IMR-90 (cell line): ENCODE measurements around the gene CCT3. TPM values are rescaled to one million over a fixed set of nuclear protein-coding genes. Genes with fewer than 3 reads are reported as not detected.

ENCODE experiments used
- ATAC-seq: fragments of 200-7000 bp; cut with Tn5 transposase; 2 replicates; pipeline ENCODE4 v1.9.1; 2020; ENCODE audit warnings: low read depth, mild to moderate bottlenecking, moderate library complexity
- BruUV-seq: library from RNA; stranded (reverse); fragments of 400-500 nt; replicated peaks from 2 replicates; lab custom pipeline; 2021; lab: Mats Ljungman, UMichigan
- CTCF ChIA-PET: fragments of 300-600 bp; formaldehyde crosslinking; extraction: SDS; loops from one replicate; lab custom pipeline; 2021; ENCODE audit warnings: antibody characterized with exemption; lab: Yijun Ruan, JAX
- POLR2A ChIA-PET: fragments of 300-600 bp; sonication (Branson Sonifier 250); formaldehyde crosslinking; loops from one replicate; lab custom pipeline; 2022; ENCODE audit warnings: antibody characterized with exemption; ENCODE audit not compliant: unreplicated experiment; lab: Charles Lee
- DNase-seq: peaks from one replicate; pipeline ENCODE4 v3.0.0; 2013
- H2AFZ ChIP-seq: replicated peaks from 2 replicates; pipeline ENCODE3; 2013; ENCODE audit warnings: low read length, mild to moderate bottlenecking; ENCODE audit not compliant: poor library complexity
- H2AK5ac ChIP-seq: 2 replicates; pipeline ENCODE4 v1.6.1; 2013; ENCODE audit warnings: low read depth, low read length, inconsistent platforms
- H2AK9ac ChIP-seq: replicated peaks from 2 replicates; pipeline ENCODE3; 2013; ENCODE audit warnings: mild to moderate bottlenecking, low read depth, low read length, moderate library complexity; ENCODE audit not compliant: poor library complexity
- H2BK120ac ChIP-seq: 2 replicates; pipeline ENCODE4 v1.6.1; 2013; ENCODE audit warnings: low read depth, low read length, inconsistent platforms
- H2BK15ac ChIP-seq: 3 replicates; pipeline ENCODE4 v1.6.1; 2013; ENCODE audit warnings: low read depth, low read length, inconsistent platforms
- H2BK20ac ChIP-seq: 2 replicates; pipeline ENCODE4 v1.6.1; 2013; ENCODE audit warnings: low read depth, mild to moderate bottlenecking, inconsistent platforms, low read length, moderate library complexity
- H2BK5ac ChIP-seq: 2 replicates; pipeline ENCODE4 v1.6.1; 2013; ENCODE audit warnings: mild to moderate bottlenecking, low read depth, low read length, inconsistent platforms; ENCODE audit not compliant: poor library complexity, severe bottlenecking
- H3K14ac ChIP-seq: replicated peaks from 2 replicates; pipeline ENCODE4 v1.6.1; 2013; ENCODE audit warnings: low read depth, low read length, inconsistent platforms
- H3K18ac ChIP-seq: 2 replicates; pipeline ENCODE4 v1.6.1; 2013; ENCODE audit warnings: low read depth, low read length, control low read depth
- H3K23ac ChIP-seq: 2 replicates; pipeline ENCODE4 v1.6.1; 2013; ENCODE audit warnings: low read depth, low read length, inconsistent platforms
- H3K27ac ChIP-seq: 2 replicates; pipeline ENCODE4 v1.5.1; 2013; ENCODE audit warnings: mild to moderate bottlenecking, control low read depth, low read length; ENCODE audit not compliant: insufficient read depth
- H3K27me3 ChIP-seq: 2 replicates; pipeline ENCODE4 v1.6.1; 2013; ENCODE audit warnings: low read length; ENCODE audit not compliant: control insufficient read depth, insufficient read depth
- H3K36me3 ChIP-seq: 2 replicates; pipeline ENCODE4 v1.6.1; 2013; ENCODE audit warnings: low read length, mixed read lengths; ENCODE audit not compliant: control insufficient read depth, insufficient read depth
- H3K4ac ChIP-seq: 2 replicates; pipeline ENCODE4 v1.6.1; 2013; ENCODE audit warnings: low read depth, low read length, inconsistent platforms
- H3K4me1 ChIP-seq: 2 replicates; pipeline ENCODE4 v1.6.1; 2013; ENCODE audit warnings: low read length, mixed read lengths; ENCODE audit not compliant: control insufficient read depth, insufficient read depth
- H3K4me2 ChIP-seq: 2 replicates; pipeline ENCODE4 v1.6.1; 2013; ENCODE audit warnings: low read depth, mild to moderate bottlenecking, control low read depth, low read length, moderate library complexity
- H3K4me3 ChIP-seq: 2 replicates; pipeline ENCODE4 v1.5.1; 2013; ENCODE audit warnings: low read depth, mild to moderate bottlenecking, control low read depth, low read length, moderate library complexity; ENCODE audit not compliant: insufficient read depth
- H3K56ac ChIP-seq: 2 replicates; pipeline ENCODE4 v1.6.1; 2013; ENCODE audit warnings: low read length, inconsistent platforms; ENCODE audit not compliant: insufficient read depth; ENCODE audit errors: extremely low read depth
- H3K79me1 ChIP-seq, 2 experiments: 2 replicates each; pipeline ENCODE4 v1.6.1; 2013; ENCODE audit warnings: low read length in 2 of 2, inconsistent platforms in 1 of 2, low read depth in 1 of 2
- H3K9ac ChIP-seq: 2 replicates; pipeline ENCODE4 v1.6.1; 2013; ENCODE audit warnings: low read depth, low read length, control low read depth
- H3K9me1 ChIP-seq: 2 replicates; pipeline ENCODE4 v1.6.1; 2013; ENCODE audit warnings: low read length, inconsistent platforms; ENCODE audit not compliant: insufficient read depth
- H3K9me3 ChIP-seq: 2 replicates; pipeline ENCODE4 v1.6.1; 2013; ENCODE audit warnings: low read length; ENCODE audit not compliant: control insufficient read depth, insufficient read depth
- H4K20me1 ChIP-seq: 2 replicates; pipeline ENCODE4 v1.6.1; 2013; ENCODE audit warnings: low read length, inconsistent platforms; ENCODE audit not compliant: insufficient read depth
- H4K5ac ChIP-seq: 2 replicates; pipeline ENCODE4 v1.6.1; 2013; ENCODE audit warnings: mild to moderate bottlenecking, low read depth, low read length, control low read depth
- H4K8ac ChIP-seq, 2 experiments: 2 replicates each; pipeline ENCODE4 v1.6.1; 2013; ENCODE audit warnings: low read depth in 2 of 2, low read length in 2 of 2, control low read depth in 1 of 2, inconsistent platforms in 1 of 2
- H4K91ac ChIP-seq: 2 replicates; pipeline ENCODE4 v1.6.1; 2013; ENCODE audit warnings: low read depth, low read length, inconsistent platforms; ENCODE audit not compliant: insufficient read depth
- BHLHE40 ChIP-seq: fragments of 150-350 bp; IDR thresholded peaks from 2 replicates; pipeline ENCODE4 v1.6.1; 2016; ENCODE audit warnings: mild to moderate bottlenecking, low read depth, low read length
- CEBPB ChIP-seq: IDR thresholded peaks from 2 replicates; pipeline ENCODE4 v1.6.1; 2012; ENCODE audit warnings: low read depth, low read length, improper control_type of control experiment
- CHD1 ChIP-seq: IDR thresholded peaks from 2 replicates; pipeline ENCODE4 v1.6.1; 2012; ENCODE audit warnings: low read depth, low read length, improper control_type of control experiment
- CTCF ChIP-seq: conservative IDR thresholded peaks from 2 replicates; pipeline ENCODE4 v1.5.1; 2012; ENCODE audit warnings: mild to moderate bottlenecking, low read depth, low read length, improper control_type of control experiment
- ELK1 ChIP-seq: fragments of 150-350 bp; IDR thresholded peaks from 2 replicates; pipeline ENCODE4 v1.6.1; 2016; ENCODE audit warnings: low read depth, mild to moderate bottlenecking, low read length, moderate library complexity, borderline replicate concordance
- FOS ChIP-seq: fragments of 150-350 bp; IDR thresholded peaks from 2 replicates; pipeline ENCODE4 v1.6.1; 2016; ENCODE audit warnings: low read depth, low read length
- MAFK ChIP-seq: IDR thresholded peaks from 2 replicates; pipeline ENCODE4 v1.6.1; 2012; ENCODE audit warnings: low read depth, low read length, improper control_type of control experiment
- MAZ ChIP-seq: IDR thresholded peaks from 2 replicates; pipeline ENCODE4 v1.6.1; 2012; ENCODE audit warnings: low read depth, mild to moderate bottlenecking, low read length, improper control_type of control experiment, moderate library complexity, borderline replicate concordance
- MXI1 ChIP-seq: IDR thresholded peaks from 2 replicates; pipeline ENCODE4 v1.6.1; 2012; ENCODE audit warnings: low read depth, mild to moderate bottlenecking, low read length, moderate library complexity, borderline replicate concordance
- NFE2L2 ChIP-seq: fragments of 150-350 bp; IDR thresholded peaks from 2 replicates; pipeline ENCODE4 v1.6.1; 2016; ENCODE audit warnings: low read depth, mild to moderate bottlenecking, low read length
- POLR2A ChIP-seq: IDR thresholded peaks from 2 replicates; pipeline ENCODE4 v1.6.1; 2012; ENCODE audit warnings: mild to moderate bottlenecking, low read depth, low read length
- RAD21 ChIP-seq: IDR thresholded peaks from 2 replicates; pipeline ENCODE4 v1.6.1; 2012; ENCODE audit warnings: low read length, improper control_type of control experiment
- RCOR1 ChIP-seq: IDR thresholded peaks from 2 replicates; pipeline ENCODE4 v1.6.1; 2012; ENCODE audit warnings: mild to moderate bottlenecking, low read length, improper control_type of control experiment; ENCODE audit not compliant: insufficient replicate concordance
- RFX5 ChIP-seq: IDR thresholded peaks from 2 replicates; pipeline ENCODE4 v1.8.0; 2012; ENCODE audit warnings: low read depth, mild to moderate bottlenecking, low read length, moderate library complexity
- SMC3 ChIP-seq: fragments of 150-350 bp; IDR thresholded peaks from 2 replicates; pipeline ENCODE4 v1.6.1; 2016; ENCODE audit warnings: low read depth, mild to moderate bottlenecking, antibody characterized with exemption, low read length, moderate library complexity
- USF2 ChIP-seq: fragments of 150-350 bp; IDR thresholded peaks from 2 replicates; pipeline ENCODE4 v1.6.1; 2017; ENCODE audit warnings: mild to moderate bottlenecking, antibody characterized with exemption, low read length, low read depth
- WGBS, 2 experiments: methylation state at CpG; one replicate each; pipeline versions ENCODE4 v1.1.5 to v1.1.7; 2013; ENCODE audit warnings: missing lambda C conversion rate in 2 of 2; ENCODE audit not compliant: insufficient read length in 1 of 2; ENCODE audit errors: extremely low coverage in 2 of 2; 5-methylcytosine and 5-hydroxymethylcytosine counted together
- dilution Hi-C: fragments of 300-500 bp; cut with HindIII; formaldehyde crosslinking; loops from one replicate; pipeline ENCODE4 v1.14.3; 2018; ENCODE audit warnings: low sequenced_read_pairs; ENCODE audit not compliant: unreplicated experiment
- in situ Hi-C: fragments of 300-500 bp; cut with MboI; formaldehyde crosslinking; loops from 3 replicates; pipeline ENCODE4 v1.14.3; 2019; ENCODE audit warnings: low sequenced_read_pairs, inconsistent platforms, mixed read lengths
- intact Hi-C: fragments of 100-400 bp; cut with micrococcal nuclease; formaldehyde crosslinking; loops from 2 replicates; pipeline ENCODE4 v1.10.0; 2022
- polyA plus RNA-seq, 3 experiments: library from polyadenylated mRNA; depleted of rRNA; stranded (reverse); fragments of >200 nt; gene quantifications; 2 replicates each; pipeline ENCODE4 v1.2.3, GENCODE V29; 2012; ENCODE audit warnings: low replicate concordance in 1 of 3
- total RNA-seq: library from RNA; depleted of rRNA; stranded (reverse); fragments of >200 nt; gene quantifications from 2 replicates; pipeline ENCODE4 v1.2.3, GENCODE V29; 2012

The CCT3 gene
- total and polyA plus RNA-seq, 2 of the 4 experiments (the other 2 are of a cell fraction) = 313 to 595 TPM

DNA sequence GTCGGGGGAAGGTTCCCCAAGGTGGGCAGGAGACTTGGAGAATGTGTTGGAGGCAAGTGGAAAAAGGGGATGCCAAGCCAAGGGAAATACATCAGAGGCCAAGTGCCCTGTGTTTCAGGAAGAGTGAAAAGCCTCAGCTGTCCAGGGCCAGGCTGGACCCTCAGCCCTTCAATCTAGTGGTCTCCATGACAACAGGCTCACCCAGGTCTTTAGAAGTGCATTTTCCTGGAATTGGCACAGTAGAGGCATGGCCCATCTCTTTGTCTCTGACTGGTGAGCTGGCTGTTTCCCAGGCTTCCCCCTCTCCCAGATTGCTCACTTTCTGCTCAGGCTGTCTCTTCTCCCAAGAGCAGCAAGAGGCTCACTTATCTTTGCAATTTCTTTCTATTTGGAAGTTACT lies 20.5 kb upstream of the CCT3 start:
- no peaks in the 10 kb centered on the region for H3K36me3 ChIP-seq
- POLR2A ChIA-PET = interaction anchor here (0.7 kb wide), 1 partner anchor 112 kb away, joined by 9 read pairs; no protein-coding TSS in a partner anchor
- no peaks in the 10 kb centered on the region; the same call in 1 of the 2 replicates for H3K9me3 ChIP-seq
- DNase-seq (no peak), ATAC-seq (no peak)
- H4K20me1 ChIP-seq = no peaks in the 10 kb centered on the region; the same call in 1 of the 2 replicates
- in situ Hi-C loops (no loop called here), intact Hi-C loops (no loop called here), dilution Hi-C loops (no loop called here)
- H4K91ac ChIP-seq = no peak overlapping the region
- H2BK20ac ChIP-seq = no peak overlapping the region
- H3K27ac ChIP-seq = no peak overlapping the region
- no peaks in the 10 kb centered on the region for H3K79me1 ChIP-seq
- no peak overlapping the region for H3K9ac ChIP-seq
- no peak overlapping the region for H3K23ac ChIP-seq
- no peak overlapping the region for H2AK9ac ChIP-seq
- no peak overlapping the region for H3K18ac ChIP-seq
- no TSS peak for BruUV-seq
- CTCF ChIA-PET = interaction anchor here (0.8 to 0.9 kb wide), 2 partner anchors 14 to 27 kb away, joined by 3 read pairs; no protein-coding TSS in a partner anchor
- H3K56ac ChIP-seq = no peak overlapping the region
- H3K4me2 ChIP-seq = no peak overlapping the region
- H3K9me1 ChIP-seq = no peaks in the 10 kb centered on the region
- no peak overlapping the region for H3K14ac ChIP-seq
- H4K8ac ChIP-seq = no peak overlapping the region
- H2BK5ac ChIP-seq = no peak overlapping the region
- no peak overlapping the region for H2AFZ ChIP-seq
- no peak overlapping the region for H3K4ac ChIP-seq
- H2BK15ac ChIP-seq = no peak overlapping the region
- no peak overlapping the region for H2AK5ac ChIP-seq
- H4K5ac ChIP-seq = no peak overlapping the region
- no peak overlapping the region for H2BK120ac ChIP-seq
- H3K27me3 ChIP-seq = peaks cover 48% of the 10 kb centered on the region
- H3K4me1 ChIP-seq = no peaks in the 10 kb centered on the region
- 20% methylated on average over 1 of the region's 1 CpG; no CpG with 5 or more reads in 1 of the 2 experiments for WGBS, 2 experiments
- TF ChIP-seq FOS (no peak), BHLHE40 (no peak), USF2 (no peak), NFE2L2 (no peak), CTCF (no peak), RAD21 (no peak), CHD1 (no peak), CEBPB (no peak), POLR2A (no peak), RCOR1 (no peak), MAFK (no peak), MXI1 (no peak), RFX5 (no peak), ELK1 (no peak), MAZ (no peak), SMC3 (no peak)
- no peak overlapping the region for H3K4me3 ChIP-seq
